OCI-LY1 (cell line): Measurements from ENCODE around the gene CACHD1.

Experiments
- EZH2 ChIP-seq: fragments of 200-600 bp; sonication (generic), shearing (Covaris generic); IDR thresholded peaks from 2 replicates; pipeline ENCODE4 v1.8.0; 2017; ENCODE audit warnings: borderline replicate concordance, mixed run types, mild to moderate bottlenecking, antibody characterized with exemption, low read length, moderate library complexity, mixed read lengths
- TF ChIP-seq, protein P1 (sequence below): fragments of 200-600 bp; sonication (generic), shearing (Covaris generic); IDR thresholded peaks from 2 replicates; pipeline ENCODE4 v1.5.1; 2017; ENCODE audit warnings: mild to moderate bottlenecking, antibody characterized with exemption, low read length, moderate library complexity, mixed read lengths

GRCh38 chr1:64553285-64553684 is 83.4 kb downstream of the CACHD1 start:
- TF ChIP-seq, protein P1, sequence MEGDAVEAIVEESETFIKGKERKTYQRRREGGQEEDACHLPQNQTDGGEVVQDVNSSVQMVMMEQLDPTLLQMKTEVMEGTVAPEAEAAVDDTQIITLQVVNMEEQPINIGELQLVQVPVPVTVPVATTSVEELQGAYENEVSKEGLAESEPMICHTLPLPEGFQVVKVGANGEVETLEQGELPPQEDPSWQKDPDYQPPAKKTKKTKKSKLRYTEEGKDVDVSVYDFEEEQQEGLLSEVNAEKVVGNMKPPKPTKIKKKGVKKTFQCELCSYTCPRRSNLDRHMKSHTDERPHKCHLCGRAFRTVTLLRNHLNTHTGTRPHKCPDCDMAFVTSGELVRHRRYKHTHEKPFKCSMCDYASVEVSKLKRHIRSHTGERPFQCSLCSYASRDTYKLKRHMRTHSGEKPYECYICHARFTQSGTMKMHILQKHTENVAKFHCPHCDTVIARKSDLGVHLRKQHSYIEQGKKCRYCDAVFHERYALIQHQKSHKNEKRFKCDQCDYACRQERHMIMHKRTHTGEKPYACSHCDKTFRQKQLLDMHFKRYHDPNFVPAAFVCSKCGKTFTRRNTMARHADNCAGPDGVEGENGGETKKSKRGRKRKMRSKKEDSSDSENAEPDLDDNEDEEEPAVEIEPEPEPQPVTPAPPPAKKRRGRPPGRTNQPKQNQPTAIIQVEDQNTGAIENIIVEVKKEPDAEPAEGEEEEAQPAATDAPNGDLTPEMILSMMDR = no peak; the same call in 1 of the 2 replicates
- no peak for TF ChIP-seq EZH2
